SK-N-SH (cell line): ENCODE measurements around the gene IGLON5. TPM values are rescaled to one million over a fixed set of nuclear protein-coding genes. Genes with fewer than 3 reads are reported as not detected.

Source experiments
- polyA plus RNA-seq, 3 experiments: library from polyadenylated mRNA; depleted of rRNA; stranded (reverse); fragments of >200 nt; gene quantifications; 2 replicates each; pipeline ENCODE4 v1.2.3, GENCODE V29; 2012

The IGLON5 gene
- polyA plus RNA-seq, 1 of the 3 experiments (the other 2 are of a cell fraction), result 0.36 TPM

Other genes starting within 250 kb of the IGLON5 start
- gene KLK13, start 246.6 kb upstream of the IGLON5 start, polyA plus RNA-seq (2012; rRNA removed), result not detected in 2 replicates
- 0.19 and 0.26 TPM in 2 replicates for gene KLK14, start 228.8 kb upstream of the IGLON5 start, polyA plus RNA-seq (2012; rRNA removed)
- 7.2 and 8.8 TPM in 2 replicates for gene CTU1, start 203.2 kb upstream of the IGLON5 start, polyA plus RNA-seq (2012; rRNA removed)
- not detected in 2 replicates for gene SIGLEC9, start 186.7 kb upstream of the IGLON5 start, polyA plus RNA-seq (2012; rRNA removed)
- gene SIGLEC7, start 169.3 kb upstream of the IGLON5 start, polyA plus RNA-seq (2012; rRNA removed), result not detected in 2 replicates
- gene CD33, start 86.6 kb upstream of the IGLON5 start, polyA plus RNA-seq (2012; rRNA removed), result 0.36 and 0.67 TPM in 2 replicates
- not detected in 2 replicates for gene SIGLECL1, start 60.6 kb upstream of the IGLON5 start, polyA plus RNA-seq (2012; rRNA removed)
- gene VSIG10L, start 30.5 kb downstream of the IGLON5 start, polyA plus RNA-seq (2012; rRNA removed), result 2.3 and 2.7 TPM in 2 replicates
- 130 and 169 TPM in 2 replicates for gene ETFB, start 54.7 kb downstream of the IGLON5 start, polyA plus RNA-seq (2012; rRNA removed)
- 0.26 TPM in 1 of 2 replicates, not detected in the other for gene CLDND2, start 57.4 kb downstream of the IGLON5 start, polyA plus RNA-seq (2012; rRNA removed)
- gene NKG7, start 61.0 kb downstream of the IGLON5 start, polyA plus RNA-seq (2012; rRNA removed), result not detected in 2 replicates
- gene LIM2, start 76.3 kb downstream of the IGLON5 start, polyA plus RNA-seq (2012; rRNA removed), result not detected in 2 replicates
- not detected in 2 replicates for gene C19orf84, start 78.9 kb downstream of the IGLON5 start, polyA plus RNA-seq (2012; rRNA removed)
- gene SIGLEC10, start 106.0 kb downstream of the IGLON5 start, polyA plus RNA-seq (2012; rRNA removed), result not detected in 2 replicates
- gene SIGLEC8, start 146.8 kb downstream of the IGLON5 start, polyA plus RNA-seq (2012; rRNA removed), result not detected in 2 replicates
- gene CEACAM18, start 166.9 kb downstream of the IGLON5 start, polyA plus RNA-seq (2012; rRNA removed), result not detected in 2 replicates
- gene SIGLEC12, start 190.2 kb downstream of the IGLON5 start, polyA plus RNA-seq (2012; rRNA removed), result not detected in 2 replicates
- gene SIGLEC6, start 220.0 kb downstream of the IGLON5 start, polyA plus RNA-seq (2012; rRNA removed), result not detected in 2 replicates